GM04504 (cell line): ENCODE data around the gene DHX58.

ENCODE experiments used
- DNase-seq: peaks from one replicate; pipeline ENCODE4 v3.0.0-alpha.2; 2012; ENCODE audit warnings: low read depth

Gene DHX58

GRCh38 chr17:42053731-42054500 is 58.6 kb downstream of the DHX58 start:
- no peak for DNase-seq

- DNase-seq, result no peak
Observed at GRCh38 chr17:42052346-42052877, 60.1 kb downstream of the DHX58 start.

GRCh38 chr17:42051645-42052044 is 60.9 kb downstream of the DHX58 start:
- no peak for DNase-seq
